Right lobe of liver (tissue), 6 donors: ENCODE results near the gene C4orf50. TPM values are rescaled to one million over a fixed set of nuclear protein-coding genes. Genes with fewer than 3 reads are reported as not detected.

ENCODE experiments used
- ATAC-seq, 4 donors: fragments of 200-7000 bp; cut with Tn5 transposase; one replicate each; pipeline ENCODE4 v1.9.1; 2020; ENCODE audit warnings: mild to moderate bottlenecking in 4 of 4, moderate library complexity in 4 of 4
- DNase-seq, 3 donors: peaks; one replicate each; pipeline ENCODE4 v3.0.0-alpha.2; 2020
- H3K27ac ChIP-seq, 3 donors: fragments of 200-600 bp; one replicate each; pipeline ENCODE4 v1.8.0; 2022
- H3K27me3 ChIP-seq, 2 donors: fragments of 200-600 bp; one replicate each; pipeline ENCODE4 v1.8.0; 2022
- H3K36me3 ChIP-seq, 4 donors: fragments of 200-600 bp; sonication (generic) in 1 of 4; one replicate each; pipeline versions ENCODE4 v1.5.1 to v1.8.0; 2017 to 2022; ENCODE audit warnings: control low read depth in 1 of 4
- H3K4me1 ChIP-seq, 4 donors: fragments of 200-600 bp; sonication (generic) in 1 of 4; one replicate each; pipeline versions ENCODE4 v1.5.1 to v1.8.0; 2017 to 2022; ENCODE audit warnings: control low read depth in 1 of 4
- H3K4me3 ChIP-seq, 3 donors: fragments of 200-600 bp; one replicate each; pipeline ENCODE4 v1.8.0; 2022
- H3K9me3 ChIP-seq, 4 donors: fragments of 200-600 bp; sonication (generic) in 1 of 4; one replicate each; pipeline versions ENCODE4 v1.5.1 to v1.8.0; 2017 to 2022; ENCODE audit warnings: control low read depth in 1 of 4
- CTCF ChIP-seq, 4 donors: fragments of 200-600 bp in 3 of 4; fragments of 450-650 bp in 1 of 4; IDR thresholded peaks; one replicate each; pipeline versions ENCODE4 v1.5.1 to v1.8.0; 2016 to 2022; ENCODE audit warnings: antibody characterized with exemption in 4 of 4, mild to moderate bottlenecking in 2 of 4
- POLR2A ChIP-seq: fragments of 450-650 bp; IDR thresholded peaks from one replicate; pipeline ENCODE4 v1.6.1; 2017; ENCODE audit warnings: antibody characterized with exemption, mild to moderate bottlenecking
- WGBS: methylation state at CpG from one replicate; pipeline ENCODE4 v1.1.6; 2018; ENCODE audit warnings: low coverage, low lambda C conversion rate; ENCODE audit not compliant: insufficient coverage; ENCODE audit errors: missing lambda C conversion rate; 5-methylcytosine and 5-hydroxymethylcytosine counted together
- intact Hi-C, 2 donors: fragments of 100-400 bp; cut with DNase I; formaldehyde crosslinking; loops; one replicate each; pipeline versions ENCODE4 v1.11.2 to v1.14.1; 2022
- total RNA-seq, 6 experiments: library from RNA; depleted of rRNA in 2 of 6; stranded (reverse); fragments of >200 nt in 2 of 6; fragmentation: NEBNext Ultra II Directional in 3 of 6; extraction: Animal tissue kit (Norgen Biotek cat#: 25700) in 3 of 6; gene quantifications; one replicate each; pipeline versions ENCODE4 v1.1.0 to v1.2.4, GENCODE V29; 2016 to 2023
- donor health status: DM: no; HTN: yes; CAD: no.
- donor health status: DM: no; HTN: no; CAD: no.
- donor health status: DM: no; HTN: no; CAD: no.
- donor health status: DM: no; HTN: yes; CAD: no.
- donor health status: DM: no; HTN: yes; CAD: no.

The C4orf50 gene
- total RNA-seq, 6 experiments from 2014 or later: under 0.01 to 0.06 TPM; not detected in 4

- 62% methylated on average over 12 of the region's 15 CpGs for WGBS
- intact Hi-C loops: no loop called here
- DNase-seq (no peak), ATAC-seq (no peak)
- H3K27me3 ChIP-seq: no peaks in the 10 kb centered on the region
- no peak overlapping the region for H3K4me3 ChIP-seq
- no peak for TF ChIP-seq POLR2A
- TF ChIP-seq CTCF (IDR thresholded peaks at IDR 0.05): no peak
- no peak overlapping the region for H3K27ac ChIP-seq
- H3K36me3 ChIP-seq: no peaks in the 10 kb centered on the region
- H3K9me3 ChIP-seq: no peaks in the 10 kb centered on the region
- no peaks in the 10 kb centered on the region for H3K4me1 ChIP-seq
Measured at GRCh38 chr4:6047130-6047673, 29.0 kb upstream of the C4orf50 start.

- intact Hi-C loops: no loop called here
- ATAC-seq: no peak
- 37% methylated on average over 3 of the region's 14 CpGs for WGBS
- TF ChIP-seq CTCF (IDR thresholded peaks at IDR 0.05): no peak
- no peak for TF ChIP-seq POLR2A
- Histone ChIP-seq H3K4me1 (no peaks in the 10 kb centered on the region), H3K36me3 (no peaks in the 10 kb centered on the region), H3K27me3 (no peaks in the 10 kb centered on the region), H3K4me3 (no peak overlapping the region), H3K9me3 (no peaks in the 10 kb centered on the region), H3K27ac (no peak overlapping the region)
- DNase-seq: no peak
Measured at GRCh38 chr4:6046526-6047129, 28.4 kb upstream of the C4orf50 start.

GRCh38 chr4:6044805-6045204 lies 26.6 kb upstream of the C4orf50 start:
- DNase-seq (no peak), ATAC-seq (no peak)
- H3K27ac ChIP-seq: no peak overlapping the region
- H3K27me3 ChIP-seq: no peaks in the 10 kb centered on the region
- no peak overlapping the region for H3K4me3 ChIP-seq
- WGBS: 35% methylated on average over 5 of the region's 9 CpGs
- intact Hi-C loops: no loop called here
- no peak for TF ChIP-seq CTCF (IDR thresholded peaks at IDR 0.05)
- TF ChIP-seq POLR2A: no peak
- H3K9me3 ChIP-seq: no peaks in the 10 kb centered on the region
- no peaks in the 10 kb centered on the region for H3K36me3 ChIP-seq
- H3K4me1 ChIP-seq: no peaks in the 10 kb centered on the region

GRCh38 chr4:6044276-6044675 lies 26.0 kb upstream of the C4orf50 start:
- 44% methylated on average over 9 of the region's 9 CpGs for WGBS
- no peak for TF ChIP-seq CTCF (IDR thresholded peaks at IDR 0.05)
- TF ChIP-seq POLR2A: no peak
- DNase-seq (peak in 1 of 3 donors; percentile 4), ATAC-seq (no peak)
- Histone ChIP-seq H3K9me3 (no peaks in the 10 kb centered on the region), H3K36me3 (no peaks in the 10 kb centered on the region), H3K4me1 (no peaks in the 10 kb centered on the region), H3K4me3 (no peak overlapping the region), H3K27ac (no peak overlapping the region), H3K27me3 (no peaks in the 10 kb centered on the region)
- intact Hi-C loops: no loop called here
